GM18867 (cell line): ENCODE measurements around the gene SYNDIG1L.

ENCODE experiments used
- ATAC-seq: cut with Tn5 transposase; IDR thresholded peaks from one replicate; pipeline ENCODE4 v1.9.1; 2021; ENCODE audit warnings: mild to moderate bottlenecking, moderate library complexity; ENCODE audit not compliant: unreplicated experiment

Gene SYNDIG1L

GRCh38 chr14:74364271-74364880 is 61.6 kb downstream of the SYNDIG1L start:
- no peak for ATAC-seq

GRCh38 chr14:74362361-74362915 is 63.6 kb downstream of the SYNDIG1L start:
- no peak for ATAC-seq

- ATAC-seq: no peak
Observed at GRCh38 chr14:74360163-74360562, 65.8 kb downstream of the SYNDIG1L start.

- no peak for ATAC-seq
Observed at GRCh38 chr14:74358176-74358829, 67.7 kb downstream of the SYNDIG1L start.

GRCh38 chr14:74357585-74357984 is 68.4 kb downstream of the SYNDIG1L start:
- no peak for ATAC-seq

- ATAC-seq: no peak
Observed at GRCh38 chr14:74356892-74357575, 69.0 kb downstream of the SYNDIG1L start.
